ENCODE measurements around the gene C10orf67.

DNA sequence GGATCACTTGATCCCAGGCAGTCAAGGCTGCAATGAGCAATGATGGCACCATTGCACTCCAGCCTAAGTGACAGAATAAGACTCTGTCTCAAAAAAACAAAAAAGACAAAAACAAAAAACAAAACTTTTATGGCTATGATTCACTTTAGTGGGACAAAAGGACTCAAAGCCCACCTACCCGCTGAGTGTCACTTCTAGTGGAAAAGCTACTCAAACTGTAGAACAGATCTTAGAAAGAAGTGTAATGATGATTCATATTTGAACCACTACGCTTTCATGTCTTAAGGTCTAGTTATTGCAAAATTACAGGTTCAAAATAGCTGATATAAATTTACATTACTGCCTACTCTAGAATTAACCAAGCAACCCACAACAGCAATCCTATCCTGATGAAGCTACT is 47.2 kb upstream of the C10orf67 start:
- TF ChIP-seq POLR2AphosphoS5 (IDR thresholded peaks at IDR 0.05; ENCODE audit: low read depth), result no peak
- TF ChIP-seq REST (IDR thresholded peaks at IDR 0.05; ENCODE audit: insufficient replicate concordance, low read depth), result no peak
- TF ChIP-seq, protein P1, sequence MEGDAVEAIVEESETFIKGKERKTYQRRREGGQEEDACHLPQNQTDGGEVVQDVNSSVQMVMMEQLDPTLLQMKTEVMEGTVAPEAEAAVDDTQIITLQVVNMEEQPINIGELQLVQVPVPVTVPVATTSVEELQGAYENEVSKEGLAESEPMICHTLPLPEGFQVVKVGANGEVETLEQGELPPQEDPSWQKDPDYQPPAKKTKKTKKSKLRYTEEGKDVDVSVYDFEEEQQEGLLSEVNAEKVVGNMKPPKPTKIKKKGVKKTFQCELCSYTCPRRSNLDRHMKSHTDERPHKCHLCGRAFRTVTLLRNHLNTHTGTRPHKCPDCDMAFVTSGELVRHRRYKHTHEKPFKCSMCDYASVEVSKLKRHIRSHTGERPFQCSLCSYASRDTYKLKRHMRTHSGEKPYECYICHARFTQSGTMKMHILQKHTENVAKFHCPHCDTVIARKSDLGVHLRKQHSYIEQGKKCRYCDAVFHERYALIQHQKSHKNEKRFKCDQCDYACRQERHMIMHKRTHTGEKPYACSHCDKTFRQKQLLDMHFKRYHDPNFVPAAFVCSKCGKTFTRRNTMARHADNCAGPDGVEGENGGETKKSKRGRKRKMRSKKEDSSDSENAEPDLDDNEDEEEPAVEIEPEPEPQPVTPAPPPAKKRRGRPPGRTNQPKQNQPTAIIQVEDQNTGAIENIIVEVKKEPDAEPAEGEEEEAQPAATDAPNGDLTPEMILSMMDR (IDR thresholded peaks at IDR 0.05; ENCODE audit: insufficient read depth, low read length), result no peak
- no peak for TF ChIP-seq GABPA (IDR thresholded peaks at IDR 0.05; ENCODE audit: low read depth)

Data from HL-60 (cell line).